GM21717 (cell line): ENCODE data around the gene URB2.
"Not testable (repeated sequence)": the region's sequence is repeated elsewhere in the genome, so short reads cannot be mapped to it uniquely, and the experiment has no call there.

Experiments used
- ATAC-seq: cut with Tn5 transposase; IDR thresholded peaks from one replicate; pipeline ENCODE4 v1.9.1; 2021; ENCODE audit warnings: mild to moderate bottlenecking, moderate library complexity; ENCODE audit not compliant: unreplicated experiment

Gene URB2

DNA sequence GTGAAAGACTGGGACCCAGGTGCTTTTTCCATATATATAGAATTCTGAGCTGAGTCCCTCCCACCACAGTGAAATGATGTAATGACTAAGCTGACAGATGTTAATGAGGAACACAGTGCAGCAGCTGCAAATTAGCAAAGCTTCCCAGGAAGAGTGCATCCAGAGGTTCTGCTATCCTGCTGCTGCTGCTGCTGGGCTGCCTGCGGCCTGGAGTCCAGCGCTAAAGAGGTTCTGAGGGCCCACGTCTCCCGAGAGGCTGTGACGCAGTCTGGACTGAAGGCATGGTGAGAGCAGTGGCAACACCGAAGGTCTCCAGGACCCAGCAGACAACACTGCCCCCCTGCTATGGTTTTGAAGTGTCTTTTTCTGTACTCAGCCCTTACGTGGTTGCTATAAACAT, 63.9 kb downstream of the URB2 start:
- no peak for ATAC-seq

DNA sequence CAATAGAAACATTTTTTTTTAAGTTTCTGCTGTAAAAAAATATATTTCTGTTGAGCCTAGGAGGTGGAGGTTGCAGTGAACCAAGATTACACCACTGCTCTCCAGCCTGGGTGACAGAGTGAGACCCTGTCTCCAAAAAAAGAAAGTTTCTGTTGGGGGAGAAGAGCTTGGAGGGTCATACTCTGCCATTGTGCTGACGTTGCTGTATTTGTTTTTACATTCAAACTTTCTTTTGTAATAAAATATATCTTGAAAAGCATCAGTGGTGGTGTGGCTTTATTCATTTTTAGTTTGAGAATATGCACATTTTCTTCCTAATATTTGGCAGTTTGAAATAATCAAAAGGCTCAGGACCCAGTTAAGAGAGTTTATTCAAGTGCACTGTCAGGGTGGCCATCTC, 64.6 kb downstream of the URB2 start:
- no peak for ATAC-seq

DNA sequence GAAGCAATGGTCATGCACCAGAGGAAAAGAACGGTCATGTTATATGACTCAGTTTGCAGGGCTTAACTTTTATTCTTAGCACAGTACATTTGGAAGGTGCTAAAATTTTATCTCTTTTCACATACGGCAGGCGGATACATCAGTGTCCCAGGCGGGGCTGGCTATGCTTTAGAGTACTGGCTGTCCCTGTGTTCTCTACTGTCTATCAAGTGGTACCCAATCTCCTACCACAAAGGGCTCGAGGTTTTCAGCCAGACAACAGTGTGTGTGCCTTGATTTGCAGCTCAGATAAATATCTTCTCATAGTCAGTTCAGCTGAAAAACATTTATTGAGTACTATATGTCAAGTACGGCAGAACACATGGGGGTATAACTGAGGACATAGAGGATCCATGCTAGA, 65.3 kb downstream of the URB2 start:
- no peak for ATAC-seq

- no peak for ATAC-seq
These were observed 67.3 kb downstream of the URB2 start for GRCh38 chr1:229693129-229693900.

DNA sequence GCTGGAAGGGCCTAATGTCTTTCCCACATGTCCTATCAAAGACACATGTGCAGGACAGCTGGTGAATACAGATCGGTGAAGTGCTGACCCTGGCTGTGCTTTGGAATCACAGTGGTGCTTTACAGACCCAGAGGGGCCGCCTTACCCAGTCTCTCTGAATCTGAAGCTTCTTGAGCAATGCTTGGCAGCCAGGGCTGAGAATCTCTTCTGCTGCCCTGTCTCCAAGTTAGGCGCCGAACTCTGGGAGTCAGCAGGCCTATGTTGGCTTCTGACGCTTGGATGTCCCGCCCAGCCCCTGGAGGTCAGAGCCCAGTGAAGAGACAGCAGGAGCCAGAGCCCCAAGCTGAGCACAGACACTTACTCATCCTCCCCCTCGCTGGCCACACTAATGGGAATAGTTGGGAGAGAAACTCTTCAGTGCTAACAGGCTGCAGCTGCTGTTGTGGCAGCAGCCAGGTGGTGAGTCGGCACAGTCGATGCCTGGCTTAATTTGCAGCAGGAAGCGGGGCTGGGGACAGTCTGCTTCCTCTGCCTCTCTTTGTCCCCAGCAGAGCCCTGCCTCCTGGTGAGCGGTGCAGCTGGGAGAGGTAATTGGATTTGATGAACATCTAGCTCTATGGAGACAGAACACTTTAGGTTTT, 68.1 kb downstream of the URB2 start:
- ATAC-seq: no peak

- ATAC-seq: no peak
These were observed 70.3 kb downstream of the URB2 start for GRCh38 chr1:229696385-229696784.

DNA sequence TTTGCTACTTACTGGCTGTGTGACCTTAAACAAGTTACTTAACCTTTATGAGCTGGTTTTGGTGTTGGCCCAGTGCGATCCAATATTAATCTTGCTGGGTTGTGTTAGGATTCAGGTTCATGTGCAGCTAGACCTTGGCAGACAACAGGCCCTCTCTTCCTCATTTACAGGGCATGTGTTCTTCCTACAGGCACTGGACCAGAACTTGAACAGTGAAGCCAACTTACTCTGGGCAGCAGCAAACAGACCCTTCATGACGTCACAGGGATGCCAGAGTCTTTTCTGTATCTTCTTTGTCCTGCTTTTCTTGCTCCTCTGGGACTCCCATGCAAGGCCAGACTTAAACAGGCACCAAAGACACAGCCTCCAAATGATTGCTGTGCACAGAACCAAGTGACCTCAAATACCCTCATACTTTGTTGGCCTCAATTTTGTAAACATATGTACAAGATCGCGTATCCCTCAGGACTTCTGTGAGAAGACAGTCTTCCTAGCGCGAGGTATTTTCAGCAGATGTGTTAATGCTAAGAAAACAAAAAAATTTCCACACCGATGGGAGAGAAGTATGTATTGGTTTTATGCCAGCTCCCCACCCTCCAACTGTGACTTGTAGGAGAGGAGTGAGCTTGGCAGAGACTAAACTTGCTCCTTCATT, 73.7 kb downstream of the URB2 start:
- ATAC-seq: no peak

DNA sequence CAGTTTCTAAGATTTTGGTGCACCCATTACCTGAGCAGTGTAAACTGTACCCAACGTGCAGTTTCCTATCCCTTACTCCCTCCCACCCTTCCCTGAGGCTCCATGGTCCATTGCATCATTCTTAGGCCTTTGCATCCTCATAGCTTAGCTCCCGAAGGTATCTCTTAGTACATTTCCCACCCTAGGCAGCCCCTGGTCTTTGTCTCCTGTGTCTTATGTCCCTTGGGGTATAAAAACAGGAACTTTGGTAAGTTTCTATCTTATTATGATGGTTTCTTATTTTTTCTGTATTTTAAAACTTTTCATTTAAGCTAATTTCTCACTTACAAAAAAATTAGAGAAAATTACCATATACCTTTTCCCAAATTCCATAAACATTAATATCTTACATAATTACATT, 78.1 kb downstream of the URB2 start:
- no peak for ATAC-seq

GRCh38 chr1:229705152-229705551, 79.1 kb downstream of the URB2 start:
- not testable (repeated sequence) for ATAC-seq

DNA sequence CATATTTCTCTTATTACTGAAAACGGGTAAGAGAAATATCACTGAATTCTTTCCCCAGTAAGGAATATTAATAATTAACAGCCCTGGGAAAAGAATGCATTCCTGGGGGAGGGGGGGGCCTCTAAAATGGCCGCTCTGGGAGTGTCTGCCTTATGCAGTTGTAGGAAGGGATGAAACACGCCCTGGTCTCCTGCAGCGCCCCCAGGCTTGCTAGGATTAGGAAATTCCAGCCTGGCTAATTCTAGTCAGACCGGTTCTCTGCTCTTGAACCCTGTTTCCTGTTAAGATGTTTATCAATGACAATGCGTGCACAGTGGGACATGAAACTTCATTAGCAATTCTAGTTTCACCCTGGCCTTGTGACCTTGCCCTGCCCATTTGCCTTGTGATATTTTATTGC, 81.1 kb downstream of the URB2 start:
- not testable (repeated sequence) for ATAC-seq

DNA sequence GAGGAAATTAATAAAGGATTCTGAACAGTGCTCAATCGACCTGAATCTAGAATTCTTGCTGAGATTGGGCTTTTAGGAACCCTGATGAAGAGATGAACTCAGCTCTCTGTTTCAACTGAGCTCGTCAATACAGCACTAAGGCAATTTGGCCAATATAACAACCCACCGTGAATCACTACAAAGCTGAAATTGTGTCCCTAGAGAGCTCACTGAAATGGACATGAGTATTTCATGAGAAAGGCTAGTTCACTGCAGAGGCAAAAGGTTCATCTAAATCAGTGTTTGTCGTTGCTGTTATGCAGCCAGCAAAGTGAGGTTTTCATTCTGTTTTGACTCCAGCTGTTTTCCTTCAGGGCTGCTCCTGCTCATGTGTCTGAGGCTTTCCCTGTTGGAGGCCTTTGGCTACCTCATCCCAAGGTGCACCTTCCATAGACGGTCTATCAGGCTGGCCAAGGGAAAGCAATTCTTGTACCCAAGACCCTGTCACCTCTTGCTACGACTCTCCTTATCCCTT, 83.5 kb downstream of the URB2 start:
- ATAC-seq: no peak
